Breast epithelium (tissue), 3 donors: Measurements from ENCODE around the gene ZFHX2.

ENCODE experiments used
- CTCF ChIP-seq, 3 donors: fragments of 450-650 bp; IDR thresholded peaks; one replicate each; pipeline ENCODE4 v1.5.1; 2016 to 2017; ENCODE audit warnings: antibody characterized with exemption in 3 of 3, mild to moderate bottlenecking in 3 of 3, moderate library complexity in 3 of 3
- POLR2A ChIP-seq: fragments of 450-650 bp; IDR thresholded peaks from one replicate; pipeline ENCODE4 v1.6.1; 2016; ENCODE audit warnings: antibody characterized with exemption, mild to moderate bottlenecking, moderate library complexity

- TF ChIP-seq CTCF (IDR thresholded peaks at IDR 0.05) (no peak), POLR2A (no peak)
Observed at GRCh38 chr14:23551266-23552028, at the start of gene ZFHX2.
